ENCODE measurements around the gene UCN.

The UCN gene

GRCh38 chr2:27323596-27324285 lies 15.5 kb upstream of the UCN start:
- Histone ChIP-seq H3K27ac (ENCODE audit: extremely low read depth, low read depth, low read length) (peak overlapping the region; percentile 82), H3K4me1 (ENCODE audit: control insufficient read depth, insufficient read depth, low read length) (peaks cover 6% of the 10 kb centered on the region; the same call in 1 of the 2 replicates), H3K4me3 (ENCODE audit: low read depth, low read length) (peak overlapping the region; percentile 76), H3K9me3 (ENCODE audit: control insufficient read depth, insufficient read depth, low read depth, low read length) (no peaks in the 10 kb centered on the region), H3K36me3 (ENCODE audit: control insufficient read depth in 2 of 2, insufficient read depth in 1 of 2, low read length in 2 of 2) (peaks cover 13 to 32% of the 10 kb centered on the region in 2 experiments)
- TF ChIP-seq ZNF404 (tag by site-specific recombination; IDR thresholded peaks at IDR 0.05) (no peak), ZNF223 (tag by site-specific recombination; IDR thresholded peaks at IDR 0.05) (no peak), ZNF48 (tag by site-specific recombination; IDR thresholded peaks at IDR 0.05) (no peak), SCRT2 (tag by site-specific recombination; IDR thresholded peaks at IDR 0.05) (no peak), ZNF148 (tag by site-specific recombination; IDR thresholded peaks at IDR 0.05; ENCODE audit: borderline replicate concordance) (no peak), SP2 (tag by site-specific recombination; IDR thresholded peaks at IDR 0.05) (no peak), ZNF146 (tag by site-specific recombination; IDR thresholded peaks at IDR 0.05) (no peak), ZNF280D (tag by site-specific recombination; IDR thresholded peaks at IDR 0.05) (no peak)
- ChIA-PET POLR2A (interaction anchor here (0.9 to 1.8 kb wide), 9 partner anchors 8 to 56 kb away, joined by 3 to 7 read pairs (median 4); partner anchors contain the start of genes GTF3C2 and UCN), CTCF (interaction anchor here (0.6 to 2.2 kb wide), 7 partner anchors 18 to 243 kb away, joined by 3 to 7 read pairs (median 3); partner anchors contain the start of genes EIF2B4, SLC30A3 and SNX17)

GRCh38 chr2:27322766-27323595 lies 14.7 kb upstream of the UCN start, which contains the start of gene MPV17:
MPV17 (minus strand) TSS chr2:27323097; CDS start chr2:27322517, 580 bp downstream.
- H3K4me3 ChIP-seq (ENCODE audit: low read depth, low read length), result peak within 1 kb of the TSS; percentile 76
- ChIA-PET POLR2A (interaction anchor here (0.9 to 1.8 kb wide), 15 partner anchors 9 to 260 kb away, joined by 3 to 7 read pairs (median 3); partner anchors contain the start of genes GTF3C2, NRBP1, UCN and ZNF512), CTCF (interaction anchor here (0.6 to 6.5 kb wide), 9 partner anchors 9 to 242 kb away, joined by 3 to 50 read pairs (median 3); partner anchors contain the start of genes EIF2B4 and SNX17)
- H3K27ac ChIP-seq (ENCODE audit: extremely low read depth, low read depth, low read length), result peak within 1 kb of the TSS; percentile 82
- H3K9me3 ChIP-seq (ENCODE audit: control insufficient read depth, insufficient read depth, low read depth, low read length), result no peaks in the 10 kb centered on the region
- H3K36me3 ChIP-seq (ENCODE audit: control insufficient read depth in 2 of 2, insufficient read depth in 1 of 2, low read length in 2 of 2), result peaks cover 6 to 24% of the 10 kb centered on the region in 2 experiments; a peak in 2 of 3 replicates
- peaks cover 6% of the 10 kb centered on the region; the same call in 1 of the 2 replicates for H3K4me1 ChIP-seq (ENCODE audit: control insufficient read depth, insufficient read depth, low read length)
- TF ChIP-seq ZIC2 (tag by site-specific recombination; IDR thresholded peaks at IDR 0.05) (no peak), ZNF449 (tag by site-specific recombination; IDR thresholded peaks at IDR 0.05) (no peak), ZNF792 (tag by site-specific recombination; IDR thresholded peaks at IDR 0.05) (no peak), ZNF629 (tag by site-specific recombination; IDR thresholded peaks at IDR 0.05) (peak; percentile 65), ZBTB44 (tag by site-specific recombination; IDR thresholded peaks at IDR 0.05) (no peak), ZNF223 (tag by site-specific recombination; IDR thresholded peaks at IDR 0.05) (no peak), YY2 (tag by site-specific recombination; IDR thresholded peaks at IDR 0.05) (0 out of 2 replicates have a peak, but pooled peaks have one; percentile 18), ZFP37 (tag by site-specific recombination; IDR thresholded peaks at IDR 0.05) (no peak; the same call in 1 of the 2 replicates), ZNF513 (tag by site-specific recombination; IDR thresholded peaks at IDR 0.05) (no peak), ZNF362 (tag by site-specific recombination; IDR thresholded peaks at IDR 0.05) (no peak), ZFP3 (tag by site-specific recombination; IDR thresholded peaks at IDR 0.05; ENCODE audit: low read depth) (no peak), ZNF112 (tag by site-specific recombination; IDR thresholded peaks at IDR 0.05) (no peak), ZNF610 (tag by site-specific recombination; IDR thresholded peaks at IDR 0.05; ENCODE audit: borderline replicate concordance) (0 out of 2 replicates have a peak, but pooled peaks have one; percentile 41)

Data from HEK293 (cell line).